H1 (cell line): Measurements from ENCODE around the gene TOP3B.

ENCODE experiments used
- EP300 ChIP-seq, 2 experiments: IDR thresholded peaks; 1 replicate in 1 of 2; 2 replicates in 1 of 2; pipeline ENCODE4 v1.6.1; 2011 to 2012; ENCODE audit warnings: low read depth in 2 of 2, low read length in 2 of 2, mild to moderate bottlenecking in 2 of 2, borderline replicate concordance in 1 of 2, inconsistent platforms in 1 of 2, moderate library complexity in 1 of 2
- EZH2 ChIP-seq: fragments of 200-600 bp; sonication (generic); IDR thresholded peaks from 2 replicates; pipeline ENCODE4 v1.7.1; 2012; ENCODE audit warnings: low read depth, mild to moderate bottlenecking, moderate library complexity, low read length, inconsistent platforms; ENCODE audit not compliant: severe bottlenecking
- POLR2A ChIP-seq, 2 experiments: IDR thresholded peaks; 1 replicate in 1 of 2; 2 replicates in 1 of 2; pipeline ENCODE4 v1.6.1; 2011; ENCODE audit warnings: low read depth in 2 of 2, low read length in 2 of 2, mild to moderate bottlenecking in 2 of 2; ENCODE audit errors: control extremely low read depth in 1 of 2
- POLR2AphosphoS5 ChIP-seq: IDR thresholded peaks from 2 replicates; pipeline ENCODE4 v1.6.1; 2011; ENCODE audit warnings: low read depth, low read length
- TF ChIP-seq, protein P1 (sequence below), 3 experiments: IDR thresholded peaks; 1 replicate in 2 of 3; 2 replicates in 1 of 3; pipeline versions ENCODE4 v1.5.1 to v1.6.1; 2011; ENCODE audit warnings: low read length in 3 of 3, mild to moderate bottlenecking in 3 of 3, inconsistent platforms in 2 of 3, low read depth in 1 of 3, moderate library complexity in 1 of 3; ENCODE audit not compliant: insufficient read depth in 1 of 3; ENCODE audit errors: control extremely low read depth in 1 of 3

GRCh38 chr22:22030493-22031182, 48.1 kb upstream of the TOP3B start:
- TF ChIP-seq POLR2AphosphoS5: no peak
- TF ChIP-seq, protein P1, sequence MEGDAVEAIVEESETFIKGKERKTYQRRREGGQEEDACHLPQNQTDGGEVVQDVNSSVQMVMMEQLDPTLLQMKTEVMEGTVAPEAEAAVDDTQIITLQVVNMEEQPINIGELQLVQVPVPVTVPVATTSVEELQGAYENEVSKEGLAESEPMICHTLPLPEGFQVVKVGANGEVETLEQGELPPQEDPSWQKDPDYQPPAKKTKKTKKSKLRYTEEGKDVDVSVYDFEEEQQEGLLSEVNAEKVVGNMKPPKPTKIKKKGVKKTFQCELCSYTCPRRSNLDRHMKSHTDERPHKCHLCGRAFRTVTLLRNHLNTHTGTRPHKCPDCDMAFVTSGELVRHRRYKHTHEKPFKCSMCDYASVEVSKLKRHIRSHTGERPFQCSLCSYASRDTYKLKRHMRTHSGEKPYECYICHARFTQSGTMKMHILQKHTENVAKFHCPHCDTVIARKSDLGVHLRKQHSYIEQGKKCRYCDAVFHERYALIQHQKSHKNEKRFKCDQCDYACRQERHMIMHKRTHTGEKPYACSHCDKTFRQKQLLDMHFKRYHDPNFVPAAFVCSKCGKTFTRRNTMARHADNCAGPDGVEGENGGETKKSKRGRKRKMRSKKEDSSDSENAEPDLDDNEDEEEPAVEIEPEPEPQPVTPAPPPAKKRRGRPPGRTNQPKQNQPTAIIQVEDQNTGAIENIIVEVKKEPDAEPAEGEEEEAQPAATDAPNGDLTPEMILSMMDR (IDR thresholded peaks at IDR 0.05; ENCODE audit: control extremely low read depth in 1 of 3, insufficient read depth in 1 of 3, low read depth in 1 of 3, low read length in 3 of 3): peak; percentile 48 to 70 (median 63)
- peak; percentile 30 for TF ChIP-seq EZH2
- no peak for TF ChIP-seq POLR2A (IDR thresholded peaks at IDR 0.05; ENCODE audit: control extremely low read depth in 1 of 2, low read depth in 2 of 2, low read length in 2 of 2)
- no peak for TF ChIP-seq EP300 (IDR thresholded peaks at IDR 0.05; ENCODE audit: borderline replicate concordance in 1 of 2, low read depth in 2 of 2, low read length in 2 of 2)
